Eye (tissue), 1 donor: ENCODE data around the gene DHX40.
"Not testable (repeated sequence)": the region's sequence is repeated elsewhere in the genome, so short reads cannot be mapped to it uniquely, and the experiment has no call there.

Experiments
- DNase-seq: peaks from one replicate; pipeline ENCODE4 v3.0.0-alpha.2; 2015

Gene DHX40

DNA sequence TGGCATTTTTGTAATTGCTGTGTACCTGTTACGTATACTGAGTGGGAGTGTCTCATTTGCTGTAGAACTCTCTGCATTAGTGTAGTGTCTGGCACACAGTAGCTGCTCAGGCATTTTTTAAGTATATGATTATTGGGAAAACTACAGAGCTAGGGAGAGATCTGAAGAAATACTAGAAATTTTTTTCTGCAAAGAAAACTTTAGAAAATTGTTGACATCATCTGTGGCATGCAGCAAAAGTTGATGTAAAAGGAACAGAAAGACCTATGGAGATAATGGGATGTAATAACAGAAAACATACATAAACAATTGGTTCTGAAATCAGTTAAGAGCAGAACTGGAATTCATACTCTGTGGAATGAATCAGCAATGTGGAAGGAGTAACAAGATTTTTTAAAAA, 65.9 kb downstream of the DHX40 start:
- no peak for DNase-seq

GRCh38 chr17:59632398-59632797, 67.0 kb downstream of the DHX40 start:
- DNase-seq, result no peak

DNA sequence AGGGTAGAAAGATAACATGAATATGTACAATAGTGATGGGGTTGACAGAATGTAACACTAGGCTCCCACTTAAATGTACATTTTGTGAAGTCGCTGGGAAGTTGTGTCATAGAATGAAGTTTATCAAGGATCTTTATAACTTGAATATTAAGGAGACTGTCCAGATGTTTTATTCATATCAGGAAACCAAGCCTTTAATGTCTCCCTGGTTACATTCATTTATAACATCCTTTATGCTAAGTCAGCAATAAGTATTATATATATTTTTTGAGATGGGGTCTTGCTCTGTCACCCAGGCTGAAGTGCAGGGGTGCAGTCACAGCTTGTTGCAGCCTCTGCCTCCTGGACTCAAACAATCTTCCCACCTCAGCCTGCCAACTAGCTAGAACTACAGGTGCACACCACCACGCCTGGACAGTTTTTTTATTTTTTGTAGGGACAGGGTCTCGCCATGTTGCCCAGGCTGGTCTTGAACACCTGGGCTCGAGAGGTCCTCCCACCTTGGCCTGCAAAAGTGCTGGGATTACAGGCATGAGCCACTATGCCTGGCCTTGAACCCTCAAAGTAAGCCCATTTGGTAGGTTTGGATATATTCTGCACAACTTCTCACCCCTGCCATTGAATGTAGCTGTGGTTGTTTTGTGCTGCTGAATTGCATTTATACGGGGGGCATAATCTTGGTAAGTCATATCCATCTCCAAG, 68.4 kb downstream of the DHX40 start:
- DNase-seq, result no peak

- DNase-seq, result no peak
Measured at GRCh38 chr17:59634632-59635541, 69.5 kb downstream of the DHX40 start.

- DNase-seq, result no peak
Measured at GRCh38 chr17:59637611-59638310, 72.4 kb downstream of the DHX40 start.

GRCh38 chr17:59638553-59638952, 73.1 kb downstream of the DHX40 start:
- DNase-seq, result no peak

DNA sequence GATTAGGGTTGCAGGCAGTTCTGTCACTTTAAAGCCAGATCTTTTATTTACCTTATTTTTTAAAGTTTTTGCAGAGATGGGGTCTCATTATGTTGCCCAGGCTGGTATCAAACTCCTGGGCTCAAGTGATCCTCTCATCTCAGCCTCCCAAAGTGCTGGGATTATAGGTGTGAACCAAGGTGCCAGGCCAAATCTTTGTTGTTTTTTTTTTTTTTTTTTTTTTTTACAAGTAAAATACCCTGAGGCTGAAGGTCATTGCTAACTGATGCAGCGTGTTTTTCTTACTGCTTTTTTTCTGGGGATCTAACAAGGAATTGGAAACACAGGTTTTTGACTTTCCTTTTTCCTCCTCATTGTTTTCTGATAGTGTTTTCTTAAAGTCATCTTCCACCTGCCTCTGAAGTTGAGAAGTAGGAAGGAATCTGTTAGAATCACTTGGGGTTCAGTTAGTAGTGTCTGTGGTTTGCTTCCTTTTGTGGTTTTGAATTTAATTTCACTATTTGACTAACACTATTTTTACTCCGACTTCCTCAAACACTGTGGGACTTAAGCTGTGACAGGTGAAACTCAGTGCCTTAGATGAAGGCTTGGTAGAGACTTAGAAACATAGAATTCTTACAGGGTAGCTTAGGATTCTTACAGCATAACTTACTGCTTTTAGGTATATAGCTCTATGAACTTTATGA, 76.5 kb downstream of the DHX40 start:
- DNase-seq, result no peak

GRCh38 chr17:59642565-59642964, 77.2 kb downstream of the DHX40 start:
- DNase-seq, result no peak

GRCh38 chr17:59643159-59644140, 78.0 kb downstream of the DHX40 start:
- DNase-seq, result no peak

- DNase-seq, result no peak
Measured at GRCh38 chr17:59647288-59647687, 81.9 kb downstream of the DHX40 start.

- DNase-seq, result no peak
Measured at GRCh38 chr17:59649886-59650285, 84.5 kb downstream of the DHX40 start.

GRCh38 chr17:59650642-59651041, 85.2 kb downstream of the DHX40 start:
- DNase-seq, result no peak

DNA sequence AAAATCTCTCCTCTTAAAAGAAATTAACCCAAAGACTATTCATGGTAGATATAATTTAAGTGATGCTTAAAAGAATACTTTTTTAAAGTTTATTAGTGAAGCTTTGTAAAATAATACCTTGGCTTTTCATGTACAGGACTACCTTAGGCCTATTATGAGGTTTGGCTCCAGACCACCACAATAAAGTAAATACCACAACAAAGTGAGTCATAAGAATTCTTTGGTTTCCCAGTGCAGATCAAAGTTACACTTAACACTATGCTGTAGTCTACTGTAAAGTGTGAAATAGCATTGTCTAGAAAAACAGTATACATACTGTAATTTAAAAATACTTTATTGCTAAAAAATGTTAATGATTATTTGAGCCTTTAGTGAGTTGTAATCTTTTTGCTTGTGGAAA, 85.9 kb downstream of the DHX40 start:
- no peak for DNase-seq

- DNase-seq, result no peak
Measured at GRCh38 chr17:59652119-59652518, 86.7 kb downstream of the DHX40 start.

DNA sequence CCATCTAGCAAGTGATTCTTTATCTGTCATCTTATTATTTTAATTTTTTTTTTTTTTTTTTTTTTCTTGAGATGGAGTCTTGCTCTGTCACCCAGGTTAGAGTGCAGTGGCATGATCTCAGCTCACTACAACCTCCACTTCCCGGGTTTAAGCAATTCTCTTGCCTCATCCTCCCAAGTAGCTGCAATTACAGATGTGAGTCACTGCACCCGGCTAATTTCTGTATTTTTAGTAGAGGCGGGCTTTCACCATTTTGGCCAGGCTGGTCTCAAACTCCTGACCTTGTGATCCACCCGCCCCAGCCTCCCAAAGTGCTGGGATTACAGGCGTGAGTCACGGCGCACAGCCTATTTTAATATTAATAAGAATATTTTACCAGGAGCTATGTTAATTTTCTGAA, 91.2 kb downstream of the DHX40 start:
- DNase-seq, result not testable (repeated sequence)
